ENCODE data around the gene SPATC1L. TPM values are rescaled to one million over a fixed set of nuclear protein-coding genes. Genes with fewer than 3 reads are reported as not detected.

SPATC1L gene
- 31.4 and 32.8 TPM in 2 replicates for total RNA-seq
- long read RNA-seq, partial matches to known transcripts, result 0 of 4 reads
- long read RNA-seq, other reads (novel, unspliced or antisense), result 2 of 4 reads

GRCh38 chr21:46183910-46184624 is at the start of gene SPATC1L:
SPATC1L (minus strand) TSS chr21:46184459; CDS start chr21:46182816, 1,643 bp downstream.
- H3K4me1 Mint-ChIP-seq (ENCODE audit: low read depth), result peaks cover 4% of the 10 kb centered on the region
- H3K27ac Mint-ChIP-seq, result peak within 1 kb of the TSS; percentile 95

GRCh38 chr21:46229923-46230260 is 45.6 kb upstream of the SPATC1L start:
- Mint-ChIP-seq H3K27me3 (no peaks in the 10 kb centered on the region), H3K4me1 (ENCODE audit: low read depth) (peaks cover 27% of the 10 kb centered on the region), H3K36me3 (ENCODE audit: insufficient read depth) (peaks cover 49% of the 10 kb centered on the region), H3K4me3 (ENCODE audit: low read depth) (peak overlapping the region; percentile 96), H3K9me3 (ENCODE audit: low read depth) (peaks cover 13% of the 10 kb centered on the region), H3K27ac (no peak overlapping the region)
- TF ChIP-seq CTCF (IDR thresholded peaks at IDR 0.05; ENCODE audit: unreplicated experiment), result no peak
- DNase-seq (ENCODE audit: low spot score, unreplicated experiment), result no peak

More at GRCh38 chr21:46183910-46184624, at the start of gene SPATC1L:
- H3K27me3 Mint-ChIP-seq, result no peaks in the 10 kb centered on the region
- H3K4me3 Mint-ChIP-seq (ENCODE audit: low read depth), result peak within 1 kb of the TSS; percentile 91
- no peaks in the 10 kb centered on the region for H3K9me3 Mint-ChIP-seq (ENCODE audit: low read depth)
- peaks cover 4% of the 10 kb centered on the region for H3K36me3 Mint-ChIP-seq (ENCODE audit: insufficient read depth)
- no peak for DNase-seq (ENCODE audit: low spot score, unreplicated experiment)
- no peak for TF ChIP-seq CTCF (IDR thresholded peaks at IDR 0.05; ENCODE audit: unreplicated experiment)

GRCh38 chr21:46229133-46229922 is 45.1 kb upstream of the SPATC1L start:
- TF ChIP-seq CTCF (IDR thresholded peaks at IDR 0.05; ENCODE audit: unreplicated experiment), result peak; percentile 59
- peaks cover 29% of the 10 kb centered on the region for H3K4me1 Mint-ChIP-seq (ENCODE audit: low read depth)
- peak overlapping the region; percentile 98 for H3K27ac Mint-ChIP-seq
- H3K27me3 Mint-ChIP-seq, result no peaks in the 10 kb centered on the region
- peaks cover 13% of the 10 kb centered on the region for H3K9me3 Mint-ChIP-seq (ENCODE audit: low read depth)
- H3K4me3 Mint-ChIP-seq (ENCODE audit: low read depth), result peak overlapping the region; percentile 96
- peaks cover 44% of the 10 kb centered on the region for H3K36me3 Mint-ChIP-seq (ENCODE audit: insufficient read depth)
- peak; percentile 56 for DNase-seq (ENCODE audit: low spot score, unreplicated experiment)

GRCh38 chr21:46228345-46229051 is 44.2 kb upstream of the SPATC1L start, which contains the start of gene LSS:
LSS (minus strand) TSS chr21:46228774; CDS start chr21:46228745, 29 bp downstream.
- peak within 1 kb of the TSS; percentile 98 for H3K27ac Mint-ChIP-seq
- H3K4me1 Mint-ChIP-seq (ENCODE audit: low read depth), result peaks cover 33% of the 10 kb centered on the region
- H3K4me3 Mint-ChIP-seq (ENCODE audit: low read depth), result peak within 1 kb of the TSS; percentile 96
- peaks cover 13% of the 10 kb centered on the region for H3K9me3 Mint-ChIP-seq (ENCODE audit: low read depth)
- peak; percentile 98 for DNase-seq (ENCODE audit: low spot score, unreplicated experiment)
- no peaks in the 10 kb centered on the region for H3K27me3 Mint-ChIP-seq
- no peak for TF ChIP-seq CTCF (IDR thresholded peaks at IDR 0.05; ENCODE audit: unreplicated experiment)
- H3K36me3 Mint-ChIP-seq (ENCODE audit: insufficient read depth), result peaks cover 35% of the 10 kb centered on the region
